ENCODE data around the gene NCF2.

Gene NCF2

DNA sequence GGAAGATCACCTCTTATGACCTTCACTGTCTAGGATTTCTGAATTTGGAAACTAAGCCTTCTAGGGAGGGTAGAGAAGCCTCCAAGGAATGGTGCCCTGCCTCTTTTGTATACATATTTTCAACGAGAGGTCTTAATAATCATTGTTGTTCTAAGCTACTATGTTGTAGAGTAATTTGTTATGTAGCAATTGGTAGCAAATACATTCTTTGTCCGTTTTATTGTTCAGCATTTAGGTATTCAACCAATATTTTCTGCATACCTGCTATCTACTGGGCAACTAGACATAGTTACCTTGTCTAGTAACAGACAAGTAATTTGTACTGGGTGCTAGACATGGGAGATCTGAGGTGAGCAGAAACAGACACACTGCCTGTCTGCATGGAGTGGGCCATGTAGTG lies 20.8 kb upstream of the NCF2 start:
- no peak for DNase-seq

DNA sequence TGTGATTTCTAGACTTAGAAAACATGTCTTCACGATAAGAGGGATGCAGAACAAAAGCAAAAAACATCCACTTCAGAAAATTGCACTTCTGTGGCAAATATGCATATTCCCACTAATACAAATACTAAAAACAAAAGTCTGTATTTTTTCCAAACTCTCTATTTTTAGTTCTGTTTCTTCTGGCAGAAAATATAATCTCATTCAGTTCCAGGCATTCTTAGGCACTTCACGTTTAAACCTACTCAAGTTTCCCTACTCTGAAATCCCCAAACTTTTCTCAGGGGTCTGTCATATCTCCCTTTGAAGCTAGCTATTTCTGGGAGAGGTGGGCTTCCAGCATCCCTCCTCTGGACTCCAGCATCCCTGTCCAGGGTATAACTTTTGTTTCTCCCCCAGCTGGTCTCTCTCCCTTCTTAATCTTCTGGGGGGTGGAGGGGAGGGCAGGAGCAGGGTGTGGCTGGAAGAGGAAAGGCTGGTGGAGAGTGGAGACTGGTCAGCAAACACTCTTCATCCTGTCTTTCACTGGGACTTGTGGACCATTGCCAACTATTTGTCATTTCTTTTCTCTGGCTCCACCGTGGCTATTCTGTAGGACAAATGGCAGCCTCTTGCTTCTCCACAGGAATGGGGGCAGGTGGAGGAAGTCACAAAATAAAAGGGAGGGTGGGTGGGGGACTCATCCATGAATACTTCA lies 19.6 kb upstream of the NCF2 start:
- DNase-seq, result no peak

DNA sequence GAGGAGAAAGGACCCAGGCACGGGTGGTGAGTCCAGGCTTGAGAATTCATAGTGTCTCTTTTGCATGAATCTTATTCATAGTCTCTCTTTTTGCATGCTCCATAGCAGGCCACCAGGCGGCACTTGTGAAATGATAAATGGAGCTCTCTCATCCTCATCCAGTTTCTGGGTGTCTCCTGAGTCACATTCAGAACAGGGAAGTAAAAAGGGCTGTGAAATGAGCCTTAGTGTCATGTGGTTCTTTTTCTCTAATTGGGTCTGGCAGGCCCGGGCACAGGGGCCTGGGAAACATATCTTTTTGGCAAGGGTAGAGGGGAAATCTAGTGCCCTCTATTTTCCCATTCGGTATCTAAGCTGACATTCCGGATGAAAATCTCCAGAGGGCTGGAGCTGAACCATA lies 19.1 kb upstream of the NCF2 start:
- peak; percentile 17 to 55 for DNase-seq

DNA sequence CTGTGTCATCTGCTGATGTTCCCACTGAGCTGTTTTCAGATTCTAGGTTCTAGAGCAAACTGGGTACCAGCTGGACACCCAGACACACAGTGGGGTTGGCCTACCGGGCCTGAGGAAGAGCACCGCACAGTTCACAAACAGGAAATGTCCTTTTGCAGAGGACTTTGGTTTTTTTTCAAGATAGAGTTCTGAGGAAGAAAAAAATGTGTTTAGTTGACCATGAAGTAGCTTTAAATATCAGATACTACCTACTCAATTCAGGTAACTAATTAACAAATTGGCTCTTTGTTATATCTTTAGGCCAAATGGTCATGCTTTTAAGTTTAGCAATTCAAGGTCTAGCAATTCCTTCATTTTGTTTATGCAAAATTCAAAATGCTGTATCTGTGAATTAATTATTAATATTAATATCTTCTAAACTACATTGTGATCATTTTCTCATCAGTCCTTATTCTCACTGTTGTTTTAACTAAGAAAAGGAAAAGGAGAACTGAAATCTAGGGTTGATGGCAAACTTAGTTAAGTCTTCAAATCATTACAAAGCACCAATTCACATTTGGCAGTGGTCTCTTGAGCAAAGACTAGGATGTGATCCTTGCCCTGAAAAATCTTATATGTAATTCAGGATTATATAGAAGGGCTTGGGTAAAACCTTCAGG lies 17.2 kb upstream of the NCF2 start:
- no peak for DNase-seq

DNA sequence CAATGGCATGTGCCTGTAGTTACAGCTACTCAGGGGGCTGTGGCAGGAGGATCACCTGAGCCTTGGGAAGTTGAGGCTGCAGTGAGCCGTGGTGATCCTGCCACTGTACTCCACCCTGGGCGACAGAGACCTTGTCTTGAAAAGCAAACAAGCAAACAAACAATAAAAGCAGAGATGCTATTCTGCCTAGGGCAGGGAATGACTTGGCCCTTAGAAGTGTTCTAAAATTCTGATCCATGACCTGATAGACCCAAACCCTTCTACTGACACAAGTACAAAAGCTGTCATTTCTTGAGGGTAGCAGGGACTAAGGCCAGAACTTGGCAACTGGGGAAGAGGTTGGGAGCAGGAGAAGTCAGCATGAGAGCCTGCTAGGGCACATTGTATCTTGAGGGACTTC lies 15.6 kb upstream of the NCF2 start:
- no peak for DNase-seq

DNA sequence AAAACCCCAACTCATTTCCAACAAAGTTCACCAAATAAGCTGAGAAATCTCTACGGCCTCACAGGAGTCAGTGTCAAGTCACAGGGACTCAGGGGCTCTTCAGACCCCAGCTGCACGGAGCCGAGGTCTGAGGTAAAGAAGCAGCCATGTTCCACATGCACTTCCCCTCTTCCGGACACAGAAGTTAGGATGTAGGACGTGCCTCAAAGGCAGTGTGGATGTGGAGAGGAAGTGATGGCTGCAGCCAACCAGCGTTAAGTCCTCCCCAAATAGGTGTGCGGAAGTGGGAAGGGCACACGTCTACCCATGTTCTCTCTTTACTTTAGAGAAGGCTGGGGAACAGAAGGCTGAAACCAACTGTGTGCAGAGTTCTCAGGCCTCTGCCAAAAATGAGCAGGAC lies 14.6 kb upstream of the NCF2 start:
- DNase-seq, result peak in 1 of 2 donors; percentile 49

DNA sequence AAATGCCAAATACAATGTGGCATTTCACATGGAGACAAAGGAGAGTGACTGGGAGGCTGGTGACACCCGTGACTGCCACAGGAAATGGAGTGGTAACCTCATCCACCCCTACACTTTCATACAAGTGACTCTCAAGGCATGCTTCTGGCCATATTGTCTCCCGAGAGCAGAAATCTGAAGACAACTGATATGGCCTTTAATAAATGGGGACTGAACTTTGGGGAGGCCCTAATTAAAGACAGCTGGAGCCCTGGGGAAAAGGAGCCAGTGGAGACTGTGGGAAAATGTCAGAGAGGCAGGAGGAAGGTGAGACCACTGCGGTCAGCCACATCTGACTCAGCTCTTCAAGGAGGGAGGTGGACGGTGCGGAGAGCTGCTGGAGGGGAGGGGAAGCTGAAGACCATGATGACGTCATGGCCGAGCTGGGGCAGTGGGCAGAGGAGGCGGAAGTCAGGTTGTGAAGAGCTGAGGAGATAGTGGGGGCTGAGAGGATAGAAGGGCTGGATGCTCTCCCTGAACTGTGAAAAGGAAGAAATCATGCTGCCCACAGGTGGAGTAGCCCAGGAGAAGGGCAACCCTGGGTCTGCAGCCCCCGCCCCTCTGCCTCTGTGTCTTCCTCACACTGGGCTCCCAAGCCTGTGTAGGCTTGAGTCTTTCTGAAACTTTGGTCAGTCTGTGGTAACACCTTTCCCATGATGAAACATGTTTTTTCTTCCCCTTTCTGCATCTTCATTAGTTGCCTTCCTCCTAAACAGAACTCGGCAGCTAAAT lies 14.0 kb upstream of the NCF2 start:
- DNase-seq, result peak in 1 of 2 donors; percentile 76

DNA sequence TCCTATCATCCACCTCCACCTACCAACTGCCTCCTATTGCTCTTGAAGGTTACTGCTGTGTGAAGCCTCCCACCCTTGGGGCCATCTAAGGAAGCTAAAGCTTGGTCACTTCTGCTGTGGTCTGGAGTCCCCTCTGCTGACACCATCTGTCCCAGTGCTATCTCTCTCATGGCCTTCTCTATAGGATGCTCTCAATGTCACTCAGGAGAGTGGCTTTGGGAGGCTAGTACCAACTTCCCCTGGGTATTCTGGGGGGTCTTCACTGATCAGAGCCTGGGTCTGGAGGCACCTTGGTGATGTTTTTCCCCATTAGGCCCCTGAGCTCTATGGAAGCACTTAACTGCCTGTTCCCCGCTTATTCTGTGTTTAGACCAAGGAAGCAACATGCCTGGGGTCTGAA lies 12.3 kb upstream of the NCF2 start:
- DNase-seq, result no peak

DNA sequence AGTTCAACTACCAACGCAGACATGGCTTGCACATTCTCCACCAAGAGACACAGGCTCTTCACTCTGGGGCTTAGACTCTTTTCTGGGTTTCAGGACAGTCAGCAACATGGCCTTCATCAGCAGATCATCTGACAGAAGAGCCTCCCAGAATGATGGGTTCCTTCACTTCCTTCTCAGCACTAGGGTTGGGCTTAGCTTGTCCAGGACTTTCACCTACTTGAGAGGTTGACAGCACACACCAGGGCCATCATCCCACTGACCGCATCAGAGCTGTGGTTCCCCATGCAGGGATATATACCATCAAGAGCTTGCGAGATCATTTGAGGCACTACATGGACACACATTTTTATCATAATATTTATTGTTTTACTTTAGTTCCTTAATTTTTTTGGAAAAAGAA lies 10.4 kb upstream of the NCF2 start:
- no peak for DNase-seq

DNA sequence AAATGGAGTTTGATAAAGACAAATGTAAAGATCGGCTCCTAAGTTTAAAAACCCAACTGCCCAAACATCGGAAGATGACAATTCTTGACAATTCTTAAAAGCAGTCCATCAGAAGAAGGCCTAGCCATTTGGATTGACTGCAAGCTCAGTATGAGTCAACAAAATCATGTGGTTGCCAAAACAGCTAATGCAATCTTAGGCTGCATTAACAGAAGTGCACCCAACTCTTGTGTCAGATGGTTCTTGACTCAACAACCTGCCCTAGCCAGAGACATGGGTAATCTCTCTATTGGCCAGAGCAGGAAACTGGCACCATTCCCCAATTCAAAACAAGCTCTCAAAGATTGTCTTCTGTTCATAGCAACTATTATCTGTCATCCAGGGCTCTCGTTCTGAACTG lies 9.9 kb upstream of the NCF2 start:
- DNase-seq, result peak in 1 of 2 donors; percentile 47

DNA sequence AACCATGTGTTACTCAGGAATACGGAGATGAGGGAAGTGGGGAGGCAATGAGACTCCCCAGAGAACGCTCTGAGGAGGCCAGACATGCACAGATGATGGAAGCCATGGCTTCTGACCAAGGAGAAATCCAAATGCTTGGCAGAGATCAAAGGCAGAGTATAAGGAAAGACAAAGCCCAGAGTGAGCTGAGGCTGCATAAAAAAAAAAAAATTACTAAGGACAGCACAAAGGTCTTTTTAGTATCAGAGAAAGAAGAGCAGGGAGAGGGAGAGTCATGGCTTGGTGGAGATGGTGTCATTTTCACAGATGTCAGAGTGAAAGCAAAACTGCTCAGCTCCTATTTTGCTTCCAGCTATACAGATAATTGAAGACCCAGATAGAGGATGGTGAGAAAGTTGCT lies 8.1 kb upstream of the NCF2 start:
- DNase-seq, result no peak

DNA sequence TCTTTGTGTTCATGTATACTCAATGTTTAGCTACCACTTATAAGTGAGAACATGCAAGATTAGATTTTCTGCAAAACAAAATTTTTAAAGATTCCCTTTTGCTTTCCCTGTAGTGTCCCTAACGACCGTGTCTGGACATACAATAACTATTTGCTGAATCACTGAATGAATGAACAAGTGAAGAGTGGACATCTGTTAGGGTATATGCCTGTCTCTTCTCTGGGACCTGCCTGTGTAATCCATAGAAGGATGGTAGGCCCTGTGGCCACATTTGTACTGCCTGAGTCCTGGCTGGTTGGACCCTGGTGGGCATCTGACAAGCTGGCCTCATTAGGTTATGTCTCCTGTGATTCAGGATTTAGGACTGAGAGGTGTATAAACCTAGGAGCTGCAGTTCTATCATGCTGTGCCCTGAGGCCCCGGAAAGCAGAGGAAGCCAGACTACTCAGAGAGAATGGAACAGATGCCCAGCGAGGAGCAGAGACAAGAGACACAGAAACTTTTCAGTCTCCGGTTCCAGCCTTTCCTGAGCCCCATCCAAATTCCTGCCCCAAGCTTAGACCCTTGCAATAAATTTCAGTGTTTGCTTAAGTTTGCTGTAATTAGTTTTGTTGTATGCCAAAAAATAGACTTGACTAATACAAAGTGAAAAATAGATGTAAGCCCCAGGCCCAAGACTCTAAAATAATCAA lies 7.5 kb upstream of the NCF2 start:
- DNase-seq, result no peak

DNA sequence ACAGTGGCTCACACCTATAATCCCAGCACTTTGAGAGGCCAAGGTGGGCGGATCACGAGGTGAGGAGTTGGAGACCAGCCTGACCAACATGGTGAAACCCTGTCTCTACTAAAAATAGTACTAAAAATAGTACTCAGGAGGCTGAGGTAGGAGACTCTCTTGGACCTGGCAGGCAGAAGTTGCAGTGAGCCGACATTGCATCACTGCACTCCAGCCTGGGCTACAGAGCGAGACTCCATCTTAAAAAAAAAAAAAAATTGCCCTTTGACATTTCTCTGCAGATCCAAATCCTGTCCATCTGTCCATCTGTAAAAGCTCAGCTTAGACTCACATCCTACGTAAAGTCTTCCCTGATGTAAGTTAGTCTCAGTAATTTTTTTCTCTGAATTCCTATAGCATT lies 6.2 kb upstream of the NCF2 start:
- no peak for DNase-seq

DNA sequence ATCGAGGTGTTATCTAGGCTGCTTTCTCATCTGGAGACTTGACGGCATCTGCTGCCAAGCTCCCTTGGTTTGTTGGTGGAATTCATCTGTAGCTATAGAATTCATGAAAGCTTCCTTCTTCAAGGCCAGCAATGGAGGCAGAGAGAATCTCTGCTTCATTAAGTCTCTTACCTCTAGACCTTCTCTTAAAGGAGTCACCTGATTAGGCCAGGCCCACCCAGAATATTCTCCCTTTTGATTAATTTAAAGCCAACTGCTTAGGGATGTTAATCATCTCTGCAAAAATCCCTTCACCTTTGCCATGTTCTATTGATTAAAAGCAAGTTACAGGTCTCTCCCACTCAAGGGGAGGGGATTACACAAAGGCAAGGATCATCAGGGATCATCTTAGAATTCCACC lies 5.3 kb upstream of the NCF2 start:
- no peak for DNase-seq

DNA sequence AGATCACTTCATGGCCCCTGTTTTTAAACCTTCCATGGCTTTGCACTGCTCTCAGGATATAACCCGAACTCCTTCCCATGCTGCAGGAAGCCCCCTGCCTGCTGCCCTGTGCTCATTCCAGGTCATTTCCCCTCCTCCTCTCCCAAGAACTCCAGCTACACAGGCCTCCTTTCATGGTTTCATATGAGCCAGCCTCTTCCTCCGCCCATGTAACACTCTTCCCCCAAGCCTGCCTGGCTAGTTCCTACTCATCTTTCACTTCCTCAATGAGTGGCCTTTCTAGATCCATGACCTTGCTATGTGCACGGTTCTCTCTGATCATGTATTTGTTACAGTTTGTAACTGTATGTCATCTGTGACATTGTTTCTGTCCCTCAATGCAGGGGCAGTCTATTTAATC lies 3.1 kb upstream of the NCF2 start:
- peak in 1 of 2 donors; percentile 42 for DNase-seq

DNA sequence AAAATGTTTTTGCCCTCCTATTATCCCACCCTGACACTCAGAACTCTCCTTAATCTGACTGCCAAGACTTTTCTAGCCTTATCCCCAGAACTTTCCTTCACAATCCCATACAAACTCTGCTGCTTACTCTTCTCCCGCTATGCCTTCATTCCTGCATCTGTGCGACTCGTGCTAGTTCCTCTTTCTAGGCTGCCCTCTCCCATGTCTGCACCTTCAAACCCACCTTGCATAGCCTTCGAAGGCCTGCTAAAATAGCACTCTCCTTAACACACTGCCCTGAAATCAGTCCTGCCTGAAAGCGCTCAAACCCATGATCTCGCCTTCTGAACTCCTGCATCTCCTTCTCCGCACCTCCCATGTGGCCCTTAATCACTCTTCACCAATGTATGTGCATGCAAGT lies 2.5 kb upstream of the NCF2 start:
- DNase-seq, result no peak

DNA sequence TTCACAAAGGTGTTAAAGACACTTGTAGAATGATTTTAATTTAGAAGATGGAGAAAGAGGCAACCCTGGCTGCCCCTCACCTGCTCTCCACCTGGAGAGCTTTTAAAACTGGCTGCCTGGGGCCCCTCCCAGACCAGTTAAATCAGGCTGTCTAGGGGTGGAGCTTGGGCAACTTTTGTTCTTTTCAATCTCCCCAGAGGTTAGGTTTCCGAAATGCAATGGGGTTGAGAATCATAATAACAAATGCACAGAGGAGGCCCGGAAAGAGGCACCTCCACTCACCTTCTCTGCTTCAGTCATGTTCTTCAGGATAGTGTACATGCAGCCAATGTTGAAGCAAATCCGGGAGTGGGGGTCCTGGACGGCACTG lies 400 bp downstream of the NCF2 start:
- DNase-seq, result peak in 1 of 2 donors; percentile 7

DNA sequence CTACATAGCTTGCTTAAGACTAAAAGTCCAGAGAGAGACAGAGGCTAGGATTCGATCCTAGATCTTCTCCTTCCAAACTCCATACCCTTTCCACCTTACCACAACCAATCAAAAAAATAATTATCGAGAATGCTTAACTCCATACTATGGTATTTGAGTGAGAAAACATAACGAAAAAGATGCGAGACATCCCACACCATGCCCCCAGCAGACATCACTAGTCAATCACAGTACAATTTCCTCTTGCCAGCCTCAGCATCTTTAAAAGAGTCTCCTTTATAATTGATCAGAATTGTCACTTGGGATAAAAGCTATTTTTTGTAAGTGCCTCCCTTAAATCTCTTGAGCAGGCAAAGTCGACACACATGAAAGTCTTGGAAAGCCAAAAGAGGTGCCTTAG lies 875 bp downstream of the NCF2 start:
- DNase-seq, result no peak

DNA sequence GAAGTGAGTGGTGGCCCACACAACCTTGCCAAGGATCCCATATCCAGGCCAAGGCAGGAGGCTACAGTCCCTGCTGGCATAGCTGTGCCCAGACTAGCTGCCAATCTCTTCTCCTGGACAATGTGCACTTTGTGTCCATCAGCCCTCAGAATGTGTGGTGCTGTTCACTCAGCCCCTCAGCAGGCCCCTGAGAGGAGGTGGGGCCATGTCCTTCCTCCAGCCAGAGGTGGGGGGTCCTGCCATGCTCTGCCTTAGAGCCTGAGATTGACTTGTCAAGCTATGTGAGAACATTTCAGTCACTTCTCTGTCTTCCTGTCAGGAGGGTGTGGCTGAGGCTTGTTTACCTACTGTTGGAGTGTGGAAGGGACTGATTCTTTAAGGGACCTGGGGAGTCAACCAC lies 1.4 kb downstream of the NCF2 start:
- DNase-seq, result no peak

DNA sequence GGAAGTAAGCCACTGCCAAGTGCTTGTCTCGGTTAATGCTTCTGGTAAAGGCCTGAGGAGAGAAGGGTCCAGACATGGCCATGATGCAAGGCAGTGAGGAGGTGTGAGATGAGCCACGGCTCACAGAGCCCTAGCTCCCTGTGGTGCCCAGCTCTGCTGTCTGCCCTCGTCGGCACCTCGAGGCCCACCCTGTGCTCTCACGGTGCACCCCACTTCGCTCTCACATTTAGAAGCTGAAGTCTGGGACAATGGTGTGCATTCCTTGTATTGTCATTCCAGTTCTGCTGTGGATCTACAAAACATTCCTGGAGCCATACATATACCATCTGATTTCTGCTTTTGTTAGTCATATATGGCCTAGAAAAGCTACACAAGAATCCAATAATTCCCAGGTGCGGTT lies 3.3 kb downstream of the NCF2 start:
- DNase-seq, result no peak

DNA sequence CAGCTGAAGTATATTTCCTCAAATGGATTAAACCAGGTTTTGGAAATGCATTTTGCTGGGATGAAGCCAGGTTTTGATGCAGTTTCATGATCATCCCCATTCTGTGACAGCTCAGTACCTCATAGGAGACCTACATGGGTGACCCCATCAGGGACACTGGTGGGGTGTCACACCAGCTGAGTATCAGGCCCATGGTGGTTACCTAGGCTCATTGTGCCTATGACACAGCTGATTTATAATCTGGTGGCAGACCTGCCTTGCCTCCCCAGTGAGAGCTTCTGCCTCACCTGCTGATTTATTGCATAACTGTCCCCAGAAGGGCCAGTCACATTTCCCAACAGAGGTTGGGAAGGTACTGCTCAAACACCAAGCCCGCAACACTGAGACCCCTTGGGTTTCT lies 3.8 kb downstream of the NCF2 start:
- DNase-seq, result no peak

DNA sequence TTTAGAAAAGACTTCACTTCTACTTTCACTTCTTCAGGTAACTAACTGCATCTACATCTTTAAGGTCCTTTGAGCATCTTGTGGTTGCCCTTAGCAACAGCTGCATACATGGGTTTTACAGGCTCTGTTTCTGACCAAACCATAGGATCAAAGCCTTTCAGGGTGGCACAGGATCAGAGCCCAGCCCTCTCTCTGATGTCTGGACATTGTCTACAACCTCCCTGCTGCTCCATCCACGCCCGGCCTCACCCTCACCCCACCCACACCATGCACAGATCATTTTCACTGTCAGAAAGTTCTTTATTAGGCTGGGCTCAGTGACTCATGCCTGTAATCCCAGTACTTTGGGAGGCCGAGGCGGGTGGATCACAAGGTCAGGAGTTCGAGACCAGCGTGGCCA lies 5.2 kb downstream of the NCF2 start:
- DNase-seq, result no peak

DNA sequence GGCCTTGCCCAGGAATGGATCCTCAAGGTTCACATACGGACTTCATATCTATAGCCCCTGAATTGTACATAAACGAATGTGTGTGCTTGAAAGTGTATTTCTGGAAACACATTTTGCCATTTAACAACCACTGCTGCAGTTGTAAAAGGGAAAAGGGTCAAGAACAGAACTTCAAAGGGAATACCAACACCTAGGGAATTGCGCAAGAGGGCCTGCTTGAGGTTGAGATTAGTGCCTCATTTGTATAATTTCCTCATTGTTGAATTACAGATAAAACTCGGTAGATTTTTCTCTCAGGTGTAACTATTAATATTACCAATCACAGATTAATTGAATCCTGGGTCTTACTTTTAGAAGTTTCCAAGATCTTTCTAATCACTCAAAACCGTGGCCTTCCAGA lies 6.1 kb downstream of the NCF2 start:
- DNase-seq, result no peak

DNA sequence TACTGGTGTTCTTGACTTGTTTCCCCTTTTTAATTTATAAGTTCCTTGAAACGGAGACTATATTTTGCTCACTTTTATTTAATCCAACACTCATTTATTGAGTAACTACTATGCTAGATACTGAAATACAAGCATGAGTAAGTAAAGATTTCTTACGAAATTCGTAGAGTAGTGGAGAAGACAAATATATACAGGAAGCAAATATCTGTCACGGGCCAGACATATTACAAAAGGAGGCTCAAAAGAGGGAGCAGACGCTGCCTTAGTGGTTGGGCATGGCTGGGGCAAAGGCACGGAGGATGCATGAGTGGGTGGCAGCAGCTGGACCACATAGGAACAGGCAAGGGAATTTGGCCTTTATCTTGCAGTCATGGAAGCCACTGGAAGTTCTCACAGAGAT lies 6.8 kb downstream of the NCF2 start:
- peak in 1 of 2 donors; percentile 46 for DNase-seq
